Stimulated activated CD4-positive, alpha-beta T cell treated with anti-CD3 and anti-CD28 coated beads, Interleukin-2, amount 100 ng/mL, for 48 hours (primary cell): ENCODE data around the gene NFIB.

ENCODE experiments used
- DNase-seq, 2 donors: peaks; one replicate each; pipeline ENCODE4 v3.0.0-alpha.2; 2020

NFIB gene

DNA sequence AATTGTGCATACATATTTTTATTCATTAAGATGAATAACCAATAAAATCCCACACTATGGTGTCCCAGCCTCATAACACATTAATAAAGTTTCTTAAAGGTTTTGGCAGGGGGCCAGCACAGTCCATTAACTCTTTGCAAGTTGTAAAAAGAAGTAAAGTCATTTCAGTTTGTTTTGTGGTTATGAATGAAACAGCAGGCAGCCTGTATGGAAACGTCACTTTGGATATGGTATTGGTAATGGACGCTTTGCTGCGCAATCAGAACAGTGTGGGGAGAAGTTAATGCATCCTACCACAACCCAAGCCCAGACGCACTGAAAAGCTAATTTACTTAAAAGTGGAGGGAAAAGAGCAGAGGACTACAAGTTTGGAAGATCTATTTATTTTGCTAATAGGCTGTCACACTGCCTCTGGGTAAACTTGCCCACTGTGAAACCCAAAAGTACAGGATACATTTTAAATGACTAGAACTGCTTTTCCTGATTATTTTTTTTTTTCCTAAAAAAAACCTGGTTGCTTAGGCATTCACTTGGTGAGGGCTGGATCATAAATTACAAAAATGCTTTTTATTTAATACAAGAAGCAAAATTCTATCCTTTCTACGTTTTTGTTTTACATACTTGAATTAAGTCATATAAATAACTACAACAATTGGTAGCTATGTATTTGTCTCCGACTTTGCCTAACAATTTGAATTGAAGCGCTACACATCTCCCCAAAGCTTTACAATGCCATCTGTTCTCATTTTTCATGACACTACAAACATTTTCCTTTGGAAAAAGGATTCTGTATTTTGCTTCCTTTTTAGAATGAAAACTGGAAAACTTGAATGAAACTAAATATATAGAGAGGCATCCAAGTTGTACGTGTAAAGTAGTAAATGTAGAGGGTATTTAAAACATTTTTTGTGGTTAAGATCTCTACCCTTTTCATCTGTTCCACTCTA is 104.3 kb downstream of the NFIB start:
- DNase-seq = no peak

DNA sequence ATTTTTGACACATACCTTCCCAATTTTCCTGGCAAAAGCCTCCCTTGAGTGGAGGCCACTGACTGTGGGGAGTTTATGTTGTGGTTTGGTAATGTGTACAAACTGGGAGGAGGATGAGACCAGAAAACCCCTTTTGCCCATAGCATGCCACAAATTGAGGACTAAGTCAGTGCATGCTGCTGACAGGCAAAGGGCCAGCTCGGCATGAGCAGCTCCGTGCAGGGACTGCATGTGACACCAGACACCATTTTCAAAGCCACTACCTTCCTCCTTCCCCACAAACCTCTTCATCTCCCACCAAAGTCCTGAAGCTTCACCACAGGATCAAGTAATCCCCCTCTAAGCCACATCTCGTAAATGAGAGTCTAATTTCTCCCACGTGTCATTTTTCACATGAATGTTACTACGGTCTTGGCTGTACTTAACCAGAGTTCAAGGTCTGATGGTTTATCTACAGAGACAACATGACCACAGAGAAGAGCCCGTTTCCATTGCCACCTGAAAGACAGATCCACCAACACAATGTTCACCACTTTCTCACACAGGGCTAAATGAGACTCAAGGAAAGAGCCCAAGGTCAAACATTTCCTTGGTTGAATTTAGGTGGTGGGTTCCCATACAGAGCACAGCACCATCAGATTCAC is 106.5 kb downstream of the NFIB start:
- DNase-seq = no peak

DNA sequence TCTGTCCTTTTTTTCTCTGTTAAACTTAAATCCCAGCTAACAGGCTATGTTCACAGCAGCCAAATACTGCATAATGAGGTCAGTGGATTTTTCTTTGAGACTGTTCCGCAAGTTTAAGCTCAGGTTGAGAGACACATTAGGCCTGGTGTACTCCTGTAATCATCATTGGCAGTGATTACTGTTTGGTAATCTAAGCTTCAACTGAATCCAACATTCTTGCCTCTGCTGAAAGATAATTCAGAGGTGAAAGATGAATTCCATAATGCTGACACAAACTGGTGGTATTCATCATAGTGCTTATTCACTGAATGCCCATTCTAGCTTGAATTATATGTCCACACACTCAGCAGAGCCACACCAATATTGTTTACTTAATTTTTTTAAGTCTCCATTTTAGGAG is 108.5 kb downstream of the NFIB start:
- DNase-seq = no peak

DNA sequence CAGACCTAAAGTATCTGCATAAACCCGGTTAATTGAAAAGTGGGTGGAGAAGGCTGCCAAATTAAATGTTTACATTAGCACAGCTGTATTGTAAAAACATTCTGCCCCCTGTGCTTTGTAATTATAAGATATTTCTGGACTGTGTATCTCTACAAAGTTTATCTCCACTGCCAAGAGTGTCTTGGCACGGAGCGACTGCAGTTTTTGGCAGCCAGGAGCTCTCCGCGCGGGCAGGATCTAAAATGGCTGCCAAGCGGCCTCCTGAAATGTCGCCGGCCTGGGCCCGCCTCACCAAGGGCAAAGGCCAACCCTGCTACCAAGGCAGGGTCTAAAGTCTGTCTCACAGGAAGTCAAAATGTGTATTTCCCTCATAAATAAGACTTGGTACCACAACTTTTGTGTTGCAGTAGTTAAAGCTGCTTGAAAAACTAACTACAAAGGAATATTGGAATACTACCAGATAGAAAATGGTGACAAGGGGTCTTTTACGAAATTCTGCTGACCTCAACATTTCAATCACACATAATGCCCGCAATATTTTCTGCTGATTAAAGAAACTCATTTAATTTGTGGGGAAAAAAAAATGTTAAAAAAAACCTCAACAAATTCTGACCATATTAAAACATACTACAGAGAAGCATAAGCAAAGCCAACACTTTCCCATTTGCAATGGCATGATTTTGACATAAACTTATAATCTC is 110.4 kb downstream of the NFIB start:
- DNase-seq = no peak

DNA sequence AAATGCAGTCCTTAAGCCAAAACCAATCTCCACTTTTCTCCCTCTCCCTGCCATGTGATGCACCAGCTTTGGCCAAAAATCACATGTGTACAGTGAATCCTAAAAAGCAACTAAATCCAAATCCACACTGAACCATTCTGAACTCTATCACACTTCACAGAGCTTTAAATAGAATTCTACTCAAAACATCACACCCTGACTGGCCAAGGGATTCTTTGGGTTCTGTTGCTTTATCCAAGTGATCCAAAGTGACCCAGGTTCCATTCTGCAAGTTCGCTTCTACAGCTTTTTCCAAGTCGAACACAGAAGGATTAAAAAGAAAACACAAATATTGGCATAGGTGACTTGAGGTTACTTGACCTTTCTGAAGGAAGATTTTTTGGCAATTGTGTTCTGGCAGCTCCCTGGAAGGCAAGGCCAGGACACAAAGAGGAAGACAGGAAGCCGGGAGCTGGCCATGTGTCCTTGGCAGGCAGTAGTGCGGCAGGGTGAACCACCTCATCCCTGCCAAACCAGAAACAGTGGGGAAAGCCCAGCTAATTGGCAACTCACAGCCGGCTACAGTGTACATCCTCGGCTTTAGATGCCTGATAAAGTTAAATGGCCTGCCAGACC is 115.0 kb downstream of the NFIB start:
- DNase-seq = no peak

DNA sequence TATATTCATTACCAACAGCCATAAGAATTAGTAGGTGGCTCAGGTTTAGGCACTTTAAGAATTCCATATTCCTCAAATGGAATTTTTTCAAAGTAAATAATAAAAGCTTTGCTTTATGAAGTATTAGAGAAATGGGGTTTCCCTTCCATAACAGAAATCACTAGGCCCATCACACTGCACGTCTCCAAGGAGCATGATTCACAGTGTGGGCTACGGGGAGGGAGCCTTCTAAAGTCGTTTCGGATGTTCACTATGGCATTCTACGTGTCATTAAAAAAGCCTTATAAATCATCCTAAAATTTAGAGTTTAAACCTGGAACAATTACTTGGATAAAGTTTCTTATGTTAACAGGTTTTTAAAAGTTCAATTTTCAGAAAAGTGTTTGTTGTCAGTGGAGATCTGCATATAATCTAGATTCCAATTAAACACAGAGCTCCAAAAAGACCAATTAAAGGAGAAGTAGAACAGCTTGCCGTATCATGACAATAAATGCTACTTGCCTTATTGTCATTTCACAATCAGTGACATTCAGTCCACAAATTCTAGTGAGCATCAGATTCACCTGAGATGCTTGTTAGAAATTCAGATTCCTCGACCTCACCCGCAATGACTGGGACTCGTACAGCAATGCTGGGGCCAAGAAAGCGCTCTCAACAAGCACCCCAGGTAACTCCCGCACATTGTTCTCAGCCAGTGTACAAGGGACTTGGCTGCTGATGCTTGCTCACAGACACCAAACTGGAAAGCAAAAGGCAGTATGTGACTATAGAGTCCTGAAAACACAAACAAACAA is 115.7 kb downstream of the NFIB start:
- DNase-seq = no peak

DNA sequence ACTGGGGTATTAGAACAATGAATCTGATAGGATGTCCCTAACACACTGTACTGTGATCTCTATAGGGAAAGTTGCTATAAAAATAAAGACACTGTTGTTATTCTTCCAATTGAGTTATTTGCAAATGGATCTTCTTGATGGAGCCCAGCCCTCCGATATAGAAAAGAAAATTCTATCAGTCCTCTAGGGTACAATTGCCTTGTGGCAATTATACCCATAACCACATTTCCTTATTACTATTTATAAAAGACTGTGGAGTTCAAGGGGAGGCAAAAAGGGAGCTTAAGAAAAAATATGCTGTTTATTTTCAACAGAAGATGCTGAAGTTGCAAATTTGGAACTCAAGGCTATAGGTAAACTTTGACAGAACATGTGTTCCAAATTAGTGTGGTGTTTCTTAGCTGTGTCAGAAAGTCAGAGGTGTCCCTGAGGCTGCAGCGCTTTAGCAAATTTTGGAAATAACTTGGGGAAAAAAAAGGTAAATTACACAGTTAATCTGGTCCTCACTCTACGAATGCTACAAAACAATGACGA is 116.5 kb downstream of the NFIB start:
- DNase-seq = no peak

DNA sequence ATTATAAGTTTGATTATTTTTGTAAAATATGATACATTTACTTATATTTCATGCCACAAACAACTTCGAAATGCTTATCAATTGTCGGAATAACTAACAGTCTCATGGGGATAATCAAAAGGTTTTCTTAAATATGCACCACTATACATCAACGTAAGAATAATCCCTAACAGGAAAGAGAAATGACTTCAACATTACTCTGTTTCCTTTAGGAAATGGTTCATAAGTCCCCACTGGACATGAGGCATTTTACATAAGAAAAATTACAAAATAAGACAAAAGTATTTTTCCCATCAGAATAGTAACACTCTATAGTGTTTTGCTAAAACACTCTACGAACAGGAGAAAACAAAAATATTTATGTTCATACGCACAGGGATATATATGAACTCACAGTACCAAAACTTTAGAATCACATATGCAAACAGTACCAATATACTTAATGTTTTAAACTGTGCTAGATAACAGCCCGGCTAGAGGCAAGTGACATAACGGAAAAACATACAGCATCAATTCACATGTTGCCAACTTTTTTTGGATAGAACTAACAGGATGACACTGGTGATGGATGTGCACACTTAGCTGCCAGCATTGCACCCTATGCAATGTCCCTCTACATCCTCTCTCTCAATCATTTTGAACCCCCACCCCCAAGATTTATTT is 120.5 kb downstream of the NFIB start:
- DNase-seq = no peak

DNA sequence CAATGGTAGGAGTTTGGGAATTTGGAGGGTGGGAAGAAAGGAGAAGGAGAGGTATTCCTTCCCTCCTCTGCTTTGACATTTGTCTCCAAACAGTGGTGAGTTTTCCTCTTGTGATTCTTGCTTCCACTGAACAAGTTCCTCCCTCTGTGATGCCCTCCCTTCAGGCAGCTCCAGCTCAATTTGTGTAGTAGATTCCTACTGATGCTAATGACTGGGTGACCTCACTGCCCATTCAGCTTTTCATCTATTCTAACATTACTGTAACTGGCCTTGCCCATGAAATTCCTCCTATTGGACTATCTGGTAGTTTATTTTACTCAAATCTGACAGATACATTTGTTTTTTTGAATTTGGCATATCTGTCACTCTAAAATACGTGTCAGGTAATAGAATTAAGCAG is 121.4 kb downstream of the NFIB start:
- DNase-seq = no peak

DNA sequence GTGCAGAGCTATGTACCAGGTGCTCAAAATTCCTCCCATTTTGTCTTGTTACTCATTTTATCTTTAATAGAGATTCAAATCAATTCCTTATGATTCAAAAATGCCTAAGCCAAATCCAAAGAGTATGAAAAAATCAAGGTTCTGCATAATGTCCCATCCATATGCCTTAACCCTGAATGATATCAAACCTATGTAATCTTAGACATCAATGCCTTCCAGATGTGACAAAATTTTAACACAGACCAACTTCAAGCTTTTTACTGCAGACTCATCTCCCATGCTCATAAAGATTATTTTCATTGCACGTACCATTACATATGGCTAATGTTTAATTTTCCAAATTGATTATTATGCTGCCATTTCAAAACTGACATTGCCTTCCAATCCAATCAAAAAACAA is 122.4 kb downstream of the NFIB start:
- DNase-seq = no peak

DNA sequence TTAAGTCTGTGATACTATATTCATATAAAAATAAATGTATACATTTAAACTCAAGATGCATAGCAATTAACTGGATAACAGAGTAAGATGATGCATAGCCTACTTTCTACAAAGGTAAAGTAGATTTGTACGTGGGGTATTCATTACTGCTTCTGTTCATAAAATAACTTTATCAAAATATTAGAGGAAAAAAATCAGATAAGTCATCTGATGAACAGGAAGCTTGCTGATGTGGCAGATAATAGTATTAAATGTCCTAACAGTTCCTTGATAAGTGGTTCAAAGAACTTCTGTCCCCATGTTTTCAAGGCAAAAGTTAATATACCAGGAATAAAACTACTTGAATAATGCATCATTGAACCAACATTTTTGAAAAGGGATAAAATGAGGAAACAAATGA is 123.7 kb downstream of the NFIB start:
- no peak for DNase-seq

DNA sequence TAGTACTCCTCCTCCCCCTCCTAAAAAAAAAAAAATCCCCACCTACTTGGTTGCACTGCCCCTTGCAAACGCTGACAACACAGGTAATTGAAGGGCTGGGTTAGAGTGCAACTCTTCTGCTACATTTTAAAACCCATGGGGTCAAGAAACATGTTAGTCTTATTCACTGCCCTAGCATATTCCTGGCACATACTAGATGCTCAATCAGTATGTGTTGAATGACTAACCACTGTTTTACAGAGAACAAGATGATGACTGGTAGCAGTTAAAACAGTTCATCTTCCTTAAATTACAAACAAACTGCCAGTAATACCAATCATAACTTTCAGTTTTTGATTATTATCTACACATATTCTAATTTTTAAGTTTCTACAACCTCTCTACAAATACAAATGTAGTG is 124.4 kb downstream of the NFIB start:
- no peak for DNase-seq

DNA sequence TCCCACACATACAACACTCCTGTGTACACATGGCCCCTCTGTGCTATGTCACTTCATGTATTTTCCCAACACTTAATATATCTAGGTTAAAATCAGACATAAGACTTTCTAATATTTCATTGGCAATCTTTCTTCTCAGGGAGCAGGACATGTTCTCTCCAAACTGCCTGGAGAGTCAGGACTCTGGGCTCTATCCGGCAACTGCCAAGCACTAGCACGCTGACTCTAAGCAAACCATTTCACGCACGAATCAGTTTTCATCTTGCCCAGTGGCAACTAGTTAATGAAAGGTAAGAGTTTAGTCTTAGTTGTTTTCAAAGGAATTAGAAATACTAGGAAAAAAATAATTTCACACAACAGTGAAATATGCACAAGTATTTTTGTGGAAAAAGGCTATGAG is 124.8 kb downstream of the NFIB start:
- DNase-seq = no peak

DNA sequence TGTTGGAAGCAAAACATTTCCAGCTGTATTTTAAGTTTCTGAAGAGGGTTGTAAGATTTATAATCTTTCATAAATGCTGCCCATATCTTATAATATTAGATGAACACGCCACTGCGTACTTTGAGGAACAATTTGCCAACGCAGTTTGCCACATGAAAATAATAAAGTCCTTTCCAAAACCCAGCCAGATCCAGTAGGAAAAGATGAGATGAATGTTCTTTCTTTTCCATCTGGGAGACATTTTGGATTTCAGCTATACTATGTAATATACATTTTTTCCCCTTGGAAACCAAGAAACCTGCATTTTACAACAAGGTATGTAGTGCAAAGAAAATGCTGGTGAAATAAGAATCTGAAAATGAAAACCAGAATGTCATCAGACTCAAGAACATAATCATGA is 125.4 kb downstream of the NFIB start:
- DNase-seq = no peak

DNA sequence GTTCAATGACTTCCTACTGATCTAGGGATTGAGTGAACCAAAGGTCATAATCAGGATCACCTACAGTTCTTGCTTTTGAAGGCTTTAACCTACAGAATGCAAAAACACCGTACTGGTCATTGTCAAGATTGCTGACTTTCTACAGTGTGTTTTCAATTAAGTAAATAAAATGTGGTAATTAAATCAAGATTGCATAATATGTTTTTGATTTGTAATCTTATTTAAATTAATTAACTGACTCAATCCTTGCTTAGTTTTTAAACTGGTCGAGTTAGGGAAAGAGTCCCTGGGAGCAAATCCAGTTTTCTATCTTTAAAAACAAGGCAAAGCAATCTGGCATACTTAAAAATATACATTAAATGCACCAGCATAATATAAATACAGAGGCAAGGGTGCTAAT is 125.9 kb downstream of the NFIB start:
- DNase-seq = no peak

DNA sequence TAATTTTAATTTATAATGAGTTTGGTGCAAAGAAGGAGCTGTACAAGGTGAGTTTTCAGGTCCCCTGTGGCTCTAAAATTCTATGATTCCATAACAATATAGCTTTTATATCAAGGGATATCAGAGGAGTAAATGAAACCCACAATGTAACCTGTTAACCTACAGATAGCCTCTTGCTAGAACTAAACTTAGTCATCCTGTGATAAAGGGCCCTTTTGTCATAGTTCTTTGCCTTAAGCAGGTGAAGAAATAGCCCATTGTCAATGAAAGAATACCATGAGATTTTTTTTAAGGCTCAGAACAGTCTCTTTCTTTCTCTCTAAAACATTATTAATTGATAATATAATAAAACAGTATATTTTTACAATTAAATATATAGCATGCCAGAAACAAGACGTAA is 127.8 kb downstream of the NFIB start:
- DNase-seq = no peak

DNA sequence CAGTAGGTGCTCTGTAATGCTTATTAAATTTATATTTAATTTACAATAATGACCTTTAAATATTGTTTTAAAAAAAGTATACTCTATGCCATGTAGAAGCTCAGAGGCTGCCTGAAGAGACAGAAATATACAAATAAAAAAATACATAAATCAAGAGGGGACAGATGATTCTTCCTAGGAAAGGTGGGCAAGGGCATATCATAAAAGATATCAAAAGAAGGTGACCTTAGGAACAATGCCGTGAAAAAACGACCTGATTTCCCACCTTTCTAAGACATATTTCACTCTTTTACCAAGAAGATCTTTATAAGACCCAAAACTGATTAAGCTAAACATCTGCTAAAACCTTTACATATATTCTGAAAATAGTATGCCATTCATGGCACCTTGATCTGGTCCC is 128.9 kb downstream of the NFIB start:
- no peak for DNase-seq

DNA sequence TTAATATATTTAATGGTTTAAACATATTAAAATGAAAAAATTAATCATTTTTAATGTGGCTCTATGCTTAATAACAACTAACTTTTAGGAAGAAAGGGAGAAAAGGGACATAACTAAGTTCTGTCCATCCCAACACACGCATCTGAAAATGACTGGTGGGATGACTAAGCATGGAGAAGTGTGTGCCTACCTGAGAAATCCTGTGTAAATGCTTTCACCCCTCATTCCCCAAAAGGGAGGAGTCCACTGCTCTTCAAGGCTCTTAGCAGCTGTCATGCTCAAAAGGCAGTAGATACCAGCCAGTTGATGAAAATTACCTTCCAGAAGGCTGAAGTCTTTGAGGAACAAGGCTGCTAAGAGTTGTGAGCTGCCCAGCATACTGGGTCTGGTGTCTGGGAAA is 130.9 kb downstream of the NFIB start:
- no peak for DNase-seq

DNA sequence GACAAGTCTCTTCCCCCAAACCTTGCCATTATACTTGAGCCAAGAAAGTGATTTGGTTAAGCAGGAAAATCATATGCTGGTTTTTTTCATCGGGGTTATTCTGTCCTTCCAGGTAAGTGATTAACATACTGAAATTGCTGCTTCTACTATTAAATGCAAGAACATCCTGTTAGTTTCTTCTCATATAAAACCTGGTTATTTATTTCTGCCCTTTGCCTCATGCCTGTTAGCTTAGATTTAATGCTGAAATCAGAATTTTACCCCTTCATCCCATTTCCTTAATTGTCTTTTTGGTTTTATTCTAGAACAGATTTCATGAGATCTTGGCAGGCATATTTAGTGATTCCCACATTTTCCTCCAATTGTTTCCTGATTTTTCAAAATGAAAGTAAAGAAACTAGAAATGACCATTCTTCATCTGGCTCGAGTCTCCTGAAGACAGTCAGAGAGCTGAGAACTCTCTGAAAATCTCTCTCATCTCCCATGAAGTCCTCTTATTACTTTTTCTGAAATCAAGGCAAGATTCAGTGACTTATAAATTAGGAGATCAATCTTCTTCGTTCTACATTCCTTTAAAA is 132.9 kb downstream of the NFIB start:
- no peak for DNase-seq

DNA sequence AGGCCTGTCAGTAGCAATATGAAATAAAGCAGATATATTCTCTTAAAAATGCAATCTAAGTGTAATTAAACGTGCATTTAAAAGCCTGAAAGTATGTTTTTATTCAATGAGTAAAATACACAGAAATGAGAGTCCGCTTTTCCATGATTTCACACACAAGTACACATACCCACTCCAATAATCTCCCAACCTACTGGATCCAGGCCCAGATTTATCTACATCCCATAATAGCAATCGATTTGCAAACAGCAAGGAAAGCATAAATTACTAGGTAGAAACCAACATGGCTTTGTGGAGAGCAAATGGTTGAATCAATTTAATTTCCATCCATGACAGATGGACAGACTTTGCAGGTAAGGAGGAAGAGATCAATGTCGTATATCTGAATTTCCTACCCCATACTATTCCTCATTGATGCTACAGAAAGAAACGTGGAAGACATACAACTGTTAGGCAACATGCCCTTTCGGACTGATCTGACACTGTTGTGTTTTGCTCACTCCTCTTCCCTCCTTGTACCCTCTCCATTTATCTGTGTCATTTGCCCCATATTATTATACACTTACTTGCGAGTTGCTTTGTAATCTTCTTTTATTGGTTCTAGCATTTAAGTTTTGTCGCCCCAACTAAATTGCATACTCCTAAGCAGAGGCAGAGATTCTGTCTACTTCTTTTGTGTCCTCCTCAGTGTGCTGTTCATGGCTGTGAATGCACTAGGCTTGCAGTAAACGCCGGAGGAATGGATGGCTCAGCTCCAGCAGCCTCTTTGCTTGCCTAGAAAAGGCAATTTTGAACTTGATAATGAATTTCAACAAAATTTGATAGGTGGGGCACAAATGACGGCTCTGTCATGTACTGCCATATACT is 133.6 kb downstream of the NFIB start:
- DNase-seq = no peak
